ELR (cell line): Measurements from ENCODE around the gene HTR7.
A peak's percentile ranks its signal among the peaks of the same experiment; 100 is the strongest.

Experiments used
- DNase-seq: peaks from one replicate; pipeline ENCODE4 v3.0.0-alpha.2; 2015; ENCODE audit warnings: low read depth

HTR7 gene

GRCh38 chr10:90804354-90804753 is 53.5 kb downstream of the HTR7 start:
- DNase-seq, result no peak

- no peak for DNase-seq
These were observed 56.2 kb downstream of the HTR7 start for GRCh38 chr10:90801608-90802007.

- DNase-seq, result no peak
These were observed 57.5 kb downstream of the HTR7 start for GRCh38 chr10:90800232-90800796.

DNA sequence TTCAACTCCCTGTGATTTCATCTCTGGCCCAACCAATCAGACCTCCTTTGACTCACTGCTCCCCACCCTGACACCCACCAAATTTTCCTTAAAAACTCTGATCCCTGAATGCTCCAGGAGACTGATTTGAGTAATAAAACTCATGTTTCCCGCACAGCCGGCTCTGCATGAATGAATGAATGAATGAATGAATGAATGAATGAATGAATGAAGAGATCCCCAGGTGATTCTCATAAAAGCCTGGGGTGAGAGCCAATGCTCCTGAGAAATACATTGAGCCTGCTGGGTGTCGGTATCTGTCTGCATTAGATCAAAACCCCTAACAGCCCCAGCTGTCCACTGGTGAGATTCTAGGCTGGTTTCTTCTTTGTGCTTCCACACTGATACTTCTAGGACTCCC is 58.7 kb downstream of the HTR7 start:
- no peak for DNase-seq

- DNase-seq, result no peak
These were observed 59.4 kb downstream of the HTR7 start for GRCh38 chr10:90798482-90798881.

DNA sequence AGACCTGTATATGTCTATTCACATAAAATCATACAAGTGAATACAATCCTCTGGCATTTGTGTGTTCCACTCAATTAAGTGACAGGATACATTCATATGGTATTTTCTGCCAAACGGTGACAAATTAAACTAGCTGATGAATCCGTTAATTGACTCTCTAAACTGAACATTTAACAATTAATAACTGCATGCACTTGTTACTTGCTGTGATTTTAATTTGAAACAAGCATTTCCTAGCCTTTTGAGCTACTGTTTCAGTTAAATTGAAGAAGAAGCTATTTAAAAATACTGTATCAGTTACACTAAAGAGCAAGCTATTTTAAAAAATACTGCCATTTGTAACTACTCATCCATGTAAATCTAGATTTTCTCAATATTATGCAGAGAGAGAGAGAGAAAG is 67.4 kb downstream of the HTR7 start:
- no peak for DNase-seq

GRCh38 chr10:90788968-90789367 is 68.9 kb downstream of the HTR7 start:
- DNase-seq, result no peak

- no peak for DNase-seq
These were observed 69.7 kb downstream of the HTR7 start for GRCh38 chr10:90788199-90788491.

DNA sequence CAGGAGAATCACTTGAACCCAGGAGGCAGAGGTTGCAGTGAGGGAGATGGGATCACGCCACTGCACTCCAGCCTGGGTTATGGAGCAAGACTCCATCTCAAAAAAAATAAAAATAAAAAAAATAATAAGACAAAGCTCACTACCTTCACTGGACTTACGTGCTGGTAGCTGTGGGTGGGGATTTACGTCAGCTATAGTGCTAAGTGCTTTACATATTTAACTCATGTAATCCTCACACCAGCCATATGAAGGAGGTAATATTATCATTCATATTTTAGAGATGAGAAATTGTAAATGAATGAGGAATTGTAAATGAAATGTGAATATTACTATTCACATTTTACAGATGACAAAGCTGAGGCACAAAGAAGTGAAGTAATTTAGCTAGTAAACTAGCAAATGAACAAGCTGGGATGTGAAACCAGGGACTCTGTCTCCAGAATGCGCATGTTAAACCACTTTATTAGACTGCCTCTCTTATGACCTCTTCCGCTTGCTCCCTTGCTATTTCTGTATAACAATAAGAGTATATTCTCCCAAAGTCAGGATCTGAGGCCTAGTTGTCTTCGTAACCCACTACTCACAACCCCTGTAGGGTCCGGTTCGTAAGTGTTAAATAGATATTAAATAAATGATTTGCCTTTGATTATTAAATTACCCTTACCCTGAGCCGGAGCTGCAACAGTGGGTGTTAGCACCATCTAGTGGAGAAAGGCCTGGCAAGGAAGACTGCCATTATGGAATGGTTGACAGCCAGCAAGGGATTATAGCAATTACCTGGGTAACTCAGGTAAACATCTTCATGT is 70.2 kb downstream of the HTR7 start:
- DNase-seq, result peak; percentile 57

- DNase-seq, result no peak
These were observed 72.1 kb downstream of the HTR7 start for GRCh38 chr10:90785782-90786181.

GRCh38 chr10:90784771-90785170 is 73.1 kb downstream of the HTR7 start:
- DNase-seq, result no peak

- DNase-seq, result no peak
These were observed 77.4 kb downstream of the HTR7 start for GRCh38 chr10:90780488-90780887.

DNA sequence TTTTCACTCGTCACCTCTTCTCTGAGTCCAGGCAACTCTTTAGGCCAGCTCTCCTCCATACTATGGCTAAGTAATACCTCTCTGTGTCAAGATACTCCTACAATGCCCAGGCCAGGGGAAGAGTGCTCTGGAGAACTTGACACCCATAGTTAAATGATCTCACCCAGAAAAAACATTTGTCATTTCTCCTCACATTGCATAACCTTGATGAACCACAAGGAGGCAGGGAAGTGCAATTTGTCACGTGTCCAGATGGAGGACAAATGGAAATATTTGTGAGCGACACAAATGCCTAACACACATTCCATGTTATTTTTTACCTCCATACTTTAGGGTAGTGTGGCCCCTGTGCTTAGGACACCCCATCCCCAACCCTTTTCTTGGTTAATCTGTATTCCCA is 78.3 kb downstream of the HTR7 start:
- DNase-seq, result peak; percentile 28

DNA sequence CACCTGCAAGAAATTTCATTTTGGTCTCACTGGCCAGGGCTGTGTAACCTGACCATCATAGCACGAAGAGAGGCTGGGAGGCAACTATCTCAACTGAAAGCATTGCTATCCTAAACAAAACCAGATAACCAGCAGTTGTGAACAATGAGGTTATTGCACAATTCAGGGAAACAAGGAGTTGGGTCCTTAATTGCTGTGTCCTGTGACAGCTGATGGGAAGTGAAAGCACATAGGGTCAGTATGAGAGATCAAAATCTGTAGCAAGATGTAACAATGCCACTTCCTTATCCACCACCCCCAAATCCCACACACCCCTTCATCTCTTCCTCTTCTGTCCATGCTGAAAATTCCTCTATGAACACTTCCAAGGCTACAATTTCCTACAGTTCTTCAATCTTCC is 80.2 kb downstream of the HTR7 start:
- no peak for DNase-seq

- DNase-seq, result peak; percentile 56
These were observed 82.3 kb downstream of the HTR7 start for GRCh38 chr10:90775351-90776028.

DNA sequence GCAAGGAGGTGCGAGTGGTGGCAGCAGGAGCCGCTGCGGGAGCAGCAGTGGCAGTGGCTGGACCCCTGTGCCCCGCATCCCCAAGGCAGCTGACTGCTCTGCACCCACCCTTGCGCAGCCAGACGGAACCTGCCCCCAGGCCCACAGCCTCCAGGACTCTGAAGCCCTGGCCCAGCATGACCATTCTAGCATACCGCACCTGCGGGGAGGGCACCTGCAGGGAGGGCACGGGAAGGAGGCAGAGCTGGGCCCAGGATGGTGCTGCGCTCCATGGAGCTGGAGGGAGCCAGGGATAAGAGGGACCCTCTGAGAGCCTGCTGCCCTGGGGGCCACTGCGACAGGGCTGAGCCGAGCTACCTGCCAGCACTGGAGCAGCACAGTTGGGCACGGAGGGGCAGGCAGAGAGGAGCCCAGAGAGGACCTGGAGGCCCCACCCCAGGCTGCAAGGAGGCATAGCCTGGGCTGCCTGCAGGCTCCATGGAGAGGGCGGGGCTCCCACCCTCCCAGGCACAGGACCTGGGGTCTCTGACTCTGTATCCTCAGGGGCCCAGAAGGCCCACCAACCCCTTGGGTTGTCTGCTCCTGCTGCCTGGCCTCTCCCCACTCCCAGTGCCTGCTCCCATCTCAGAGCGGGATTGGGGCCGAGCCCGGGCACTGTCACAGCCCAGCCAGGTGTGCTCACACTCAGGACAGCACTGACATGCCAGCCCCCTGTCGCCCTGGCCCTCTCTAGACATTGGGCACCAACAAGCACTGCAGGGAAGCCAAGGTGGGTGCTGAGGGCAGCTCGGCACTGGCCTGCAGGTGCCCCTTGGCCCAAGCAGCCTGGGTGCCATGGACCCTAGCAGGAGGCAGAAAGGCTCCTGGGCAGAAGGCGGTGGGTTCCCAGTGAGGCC is 87.6 kb downstream of the HTR7 start:
- DNase-seq, result no peak

DNA sequence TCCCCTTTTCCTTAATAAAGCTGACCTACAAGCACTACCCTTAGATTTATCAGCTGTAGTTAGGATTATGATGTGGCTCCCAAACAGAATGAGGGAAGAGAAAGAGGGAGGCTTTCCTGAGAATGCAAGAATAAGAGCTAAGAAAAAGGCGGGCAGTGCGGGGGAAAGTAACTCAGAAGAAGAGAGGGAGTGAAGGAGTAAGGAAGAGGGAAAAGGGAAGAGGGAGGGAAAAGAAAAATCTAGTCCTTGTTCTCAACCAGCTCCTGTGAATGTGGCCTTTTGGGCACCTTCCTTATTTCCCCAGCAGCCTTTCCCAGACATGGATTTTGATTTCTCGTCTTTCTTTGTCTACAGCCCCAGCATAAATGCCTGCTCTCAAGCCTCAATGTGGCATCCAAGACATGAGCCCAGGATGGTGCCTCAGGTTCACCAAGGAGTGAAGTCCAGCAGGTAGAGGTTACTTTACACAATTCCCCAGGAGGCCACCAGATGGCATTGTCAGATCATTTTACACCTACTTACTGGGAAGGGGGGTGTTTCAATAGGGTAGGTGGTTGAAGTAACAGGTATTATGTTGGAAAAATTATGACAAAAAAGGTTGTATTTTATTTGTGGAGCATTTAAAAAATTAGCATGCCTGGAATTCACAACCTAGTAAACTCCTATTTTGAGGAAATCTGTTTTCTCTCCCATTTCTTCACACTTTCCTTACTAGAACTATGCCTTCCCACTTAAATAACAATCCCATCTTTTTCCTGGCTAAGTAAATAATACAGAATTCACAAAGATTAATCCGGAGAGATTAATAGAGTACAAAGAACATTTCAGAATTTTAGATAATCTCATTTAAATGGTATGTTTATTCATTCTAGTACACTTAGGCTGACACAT is 106.5 kb downstream of the HTR7 start:
- peak; percentile 61 for DNase-seq

- DNase-seq, result no peak
These were observed 111.0 kb downstream of the HTR7 start for GRCh38 chr10:90746829-90747228.

- peak; percentile 3 for DNase-seq
These were observed 112.3 kb downstream of the HTR7 start for GRCh38 chr10:90745565-90745964.

DNA sequence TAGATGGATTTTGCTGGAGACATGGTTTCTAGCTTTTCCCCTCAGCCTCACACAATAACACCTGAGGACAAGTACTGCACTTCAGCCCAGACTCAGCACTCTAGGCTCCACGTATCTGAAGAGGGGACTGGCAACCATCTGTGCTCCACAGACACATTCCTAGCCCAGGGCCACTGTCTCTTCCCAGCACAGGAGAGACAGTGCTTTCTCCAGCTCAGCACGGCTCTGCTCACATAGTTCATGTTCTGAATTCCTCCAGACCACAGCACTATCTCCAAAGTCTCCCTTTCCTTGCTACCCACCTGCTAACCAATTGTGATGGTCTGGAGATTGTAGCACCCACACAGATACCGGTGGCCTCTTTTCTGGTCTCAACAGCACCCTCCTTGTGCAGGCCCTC is 114.5 kb downstream of the HTR7 start:
- no peak for DNase-seq

DNA sequence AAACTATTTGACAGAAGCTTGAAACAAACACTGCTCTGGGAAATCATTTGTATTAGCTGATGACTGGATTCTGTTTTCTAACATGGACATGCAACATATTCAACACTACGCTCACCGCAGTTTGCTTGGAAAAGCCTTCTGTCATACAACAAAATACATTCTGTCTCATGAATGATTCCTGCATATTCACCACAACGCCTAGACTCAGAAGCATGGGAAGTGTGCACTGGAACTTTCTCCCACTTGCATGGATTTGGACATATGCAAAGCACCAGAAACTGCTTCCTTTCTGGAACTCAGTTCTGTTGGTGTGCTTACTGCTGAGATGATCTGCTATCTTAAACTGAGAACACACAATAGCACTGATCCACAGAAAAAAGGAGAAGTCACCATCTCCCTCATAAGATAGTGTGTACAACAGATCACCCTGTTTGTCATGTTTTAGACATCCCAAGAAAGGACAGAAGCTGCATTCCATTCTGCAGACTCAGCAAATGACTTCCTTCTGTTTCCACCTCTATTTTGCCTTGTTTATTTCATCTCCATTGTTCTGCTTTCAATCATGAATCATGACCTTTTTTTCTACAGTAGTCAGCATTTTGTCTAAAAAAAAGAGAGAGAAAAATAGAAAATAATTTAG is 115.8 kb downstream of the HTR7 start:
- DNase-seq, result peak; percentile 72
